GM12878 (cell line): ENCODE results near the gene ASF1B. TPM values are rescaled to one million over a fixed set of nuclear protein-coding genes. Genes with fewer than 3 reads are reported as not detected.

Source experiments
- BHLHE40 ChIP-seq, 2 experiments: fragments of 450-650 bp in 1 of 2; IDR thresholded peaks; 2 replicates each; pipeline ENCODE4 v1.6.1; 2011 to 2017; ENCODE audit warnings: low read depth in 2 of 2, borderline replicate concordance in 1 of 2, improper control_type of control experiment in 1 of 2, low read length in 1 of 2, mild to moderate bottlenecking in 1 of 2
- CHD4 ChIP-seq: fragments of 200-600 bp; sonication (generic); IDR thresholded peaks from 2 replicates; pipeline ENCODE4 v1.6.1; 2016; ENCODE audit warnings: mild to moderate bottlenecking
- FOS ChIP-seq: IDR thresholded peaks from 3 replicates; pipeline ENCODE4 v1.6.1; 2011; ENCODE audit warnings: borderline replicate concordance; ENCODE audit not compliant: insufficient read length; ENCODE audit errors: extremely low read depth
- HDAC2 ChIP-seq: fragments of 200-600 bp; sonication (generic); IDR thresholded peaks from 2 replicates; pipeline ENCODE4 v1.6.1; 2017
- HDAC6 ChIP-seq: fragments of 200-600 bp; sonication (generic); IDR thresholded peaks from one replicate; pipeline ENCODE4 v1.8.0; 2017; ENCODE audit warnings: antibody characterized with exemption; ENCODE audit not compliant: unreplicated experiment
- KAT2A ChIP-seq: conservative IDR thresholded peaks from 2 replicates; pipeline ENCODE4 v1.6.1; 2011; ENCODE audit warnings: low read depth, low read length; ENCODE audit not compliant: control insufficient read depth
- MEF2B ChIP-seq: fragments of 450-650 bp; IDR thresholded peaks from 2 replicates; pipeline ENCODE4 v1.6.1; 2018; ENCODE audit warnings: mild to moderate bottlenecking, moderate library complexity; ENCODE audit not compliant: partially characterized antibody, poor library complexity, severe bottlenecking
- MYB ChIP-seq: fragments of 150-350 bp; IDR thresholded peaks from 2 replicates; pipeline ENCODE4 v1.6.1; 2014; ENCODE audit warnings: mild to moderate bottlenecking, low read depth, low read length, borderline replicate concordance
- NFYB ChIP-seq: IDR thresholded peaks from 2 replicates; pipeline ENCODE4 v1.6.1; 2011; ENCODE audit warnings: low read depth, mild to moderate bottlenecking, low read length, improper control_type of control experiment, moderate library complexity; ENCODE audit not compliant: insufficient read depth
- NKRF ChIP-seq: fragments of 450-650 bp; conservative IDR thresholded peaks from 2 replicates; pipeline ENCODE4 v1.6.1; 2017; ENCODE audit warnings: mild to moderate bottlenecking, moderate library complexity
- NR2C2 ChIP-seq: IDR thresholded peaks from 2 replicates; pipeline ENCODE4 v1.6.1; 2011; ENCODE audit warnings: borderline replicate concordance, low read depth; ENCODE audit not compliant: control insufficient read depth, insufficient read length
- NRF1 ChIP-seq: conservative IDR thresholded peaks from 2 replicates; pipeline ENCODE4 v1.6.1; 2011; ENCODE audit warnings: mild to moderate bottlenecking, low read depth, low read length, improper control_type of control experiment
- POLR2AphosphoS2 ChIP-seq: IDR thresholded peaks from 2 replicates; pipeline ENCODE4 v1.6.1; 2011; ENCODE audit warnings: low read depth, mild to moderate bottlenecking, low read length, improper control_type of control experiment, moderate library complexity
- POLR2AphosphoS5 ChIP-seq: IDR thresholded peaks from 2 replicates; pipeline ENCODE4 v1.6.1; 2011; ENCODE audit warnings: mild to moderate bottlenecking, low read length, inconsistent platforms
- RUNX3 ChIP-seq: IDR thresholded peaks from 2 replicates; pipeline ENCODE4 v1.6.1; 2012; ENCODE audit warnings: low read length, inconsistent platforms
- SMAD5 ChIP-seq: IDR thresholded peaks from 2 replicates; pipeline ENCODE4 v1.6.1; 2016; ENCODE audit warnings: antibody characterized with exemption, low read depth
- SMARCA5 ChIP-seq: fragments of 450-650 bp; IDR thresholded peaks from 2 replicates; pipeline ENCODE4 v1.6.1; 2017; ENCODE audit warnings: mild to moderate bottlenecking
- STAT1 ChIP-seq: fragments of 450-650 bp; conservative IDR thresholded peaks from 2 replicates; pipeline ENCODE4 v1.6.1; 2014; ENCODE audit warnings: antibody characterized with exemption, mild to moderate bottlenecking
- ZBED1 ChIP-seq: IDR thresholded peaks from 2 replicates; pipeline ENCODE4 v1.6.1; 2016; ENCODE audit warnings: borderline replicate concordance
- polyA plus RNA-seq, 11 experiments: library from polyadenylated mRNA; depleted of rRNA in 4 of 11; unstranded in 6 of 11; stranded (reverse) in 5 of 11; fragments of >200 nt; fragmentation: Nextera tagmentation in 4 of 11; fragmentation: Illumina TruSeq in 1 of 11; extraction: Ambion mirVana in 4 of 11; extraction: Trizol in 1 of 11; gene quantifications; 1 replicate in 1 of 11; 2 replicates in 10 of 11; pipeline versions ENCODE4 v1.2.1 to v1.2.3, GENCODE V29; 2011 to 2016; ENCODE audit warnings: inconsistent platforms in 2 of 11, missing spikeins in 2 of 11, low read depth in 1 of 11
- total RNA-seq, 4 experiments: library from RNA; depleted of rRNA in 3 of 4; stranded (reverse); fragments of >200 nt in 3 of 4; fragmentation: Illumina TruSeq in 1 of 4; extraction: Trizol in 1 of 4; gene quantifications; 2 replicates each; pipeline versions ENCODE4 v1.2.1 to v1.2.3, GENCODE V29; 2013 to 2021
- TF ChIP-seq, protein P1 (sequence below): IDR thresholded peaks from 2 replicates; pipeline ENCODE4 v1.6.1; 2012; ENCODE audit warnings: low read depth, low read length, improper control_type of control experiment
- TF ChIP-seq, protein P2 (sequence below): fragments of 150-350 bp; IDR thresholded peaks from 2 replicates; pipeline ENCODE4 v1.6.1; 2016; ENCODE audit warnings: low read depth, low read length
- TF ChIP-seq, protein P3 (sequence below): IDR thresholded peaks from 2 replicates; pipeline ENCODE4 v1.6.1; 2011; ENCODE audit warnings: mild to moderate bottlenecking, low read depth, low read length, moderate library complexity; ENCODE audit not compliant: insufficient replicate concordance

The ASF1B gene
- total and polyA plus RNA-seq, 10 of the 15 experiments (the other 5 are each of a cell fraction or from before 2014, with no cell fraction given), result 10.4 to 217 (median 90.2) TPM

DNA sequence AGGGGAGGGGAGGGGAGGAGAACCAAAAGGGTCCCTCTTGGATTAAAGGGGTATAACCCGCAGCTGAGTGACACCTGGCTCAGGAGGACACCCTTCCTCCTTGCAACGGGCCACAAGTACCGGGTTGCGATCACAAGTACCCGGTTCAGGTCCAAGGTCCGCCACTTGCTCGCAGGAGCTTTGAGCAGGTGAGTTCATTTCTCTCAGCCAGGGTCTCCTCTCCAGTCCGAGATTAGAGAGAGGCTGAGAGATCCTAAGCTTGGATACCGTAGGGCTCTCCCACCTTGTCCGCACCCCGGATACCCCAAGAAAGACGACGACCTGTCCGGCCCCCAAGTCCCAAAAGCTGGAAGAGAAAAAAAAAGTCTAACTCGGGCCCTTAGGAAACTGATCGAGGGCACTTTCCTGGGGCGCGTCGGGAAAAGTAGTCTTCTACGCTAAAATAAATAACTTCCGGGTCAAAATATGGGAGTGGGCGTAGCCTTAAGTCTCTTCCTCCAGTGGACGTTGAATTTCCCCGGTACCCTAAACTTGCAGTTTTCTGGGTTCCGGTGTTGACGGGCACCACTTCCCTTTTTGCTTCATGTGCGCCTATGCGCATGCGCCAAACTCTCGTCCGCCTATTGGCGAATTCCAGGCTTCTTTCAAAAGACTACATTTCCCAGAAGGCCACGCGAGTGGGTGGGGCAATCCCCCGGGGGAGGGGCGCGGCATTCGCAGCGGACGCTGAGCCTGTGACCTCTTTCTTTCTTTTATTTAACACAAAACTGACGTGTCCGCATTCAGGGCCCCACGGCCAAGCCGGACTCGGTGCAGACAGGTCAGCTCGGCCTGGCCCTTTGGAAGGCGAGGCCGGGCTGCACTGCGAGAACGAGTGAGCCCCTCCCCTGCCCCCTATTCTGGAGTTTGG lies 55.2 kb downstream of the ASF1B start (continued):
- TF ChIP-seq NR2C2 (no peak), NFYB (peak; percentile 52; the same call in 1 of the 2 replicates), MEF2B (no peak), SMARCA5 (no peak; the same call in 1 of the 2 replicates), NKRF (0 out of 2 replicates have a peak, but pooled peaks have one; percentile 72), HDAC2 (no peak), ZBED1 (no peak), NRF1 (peak; percentile 82), SMAD5 (peak; percentile 50; the same call in 1 of the 2 replicates), CHD4 (no peak), FOS (no peak), STAT1 (no peak), POLR2AphosphoS5 (peak; percentile 91), BHLHE40 (IDR thresholded peaks at IDR 0.05; ENCODE audit: borderline replicate concordance in 1 of 2, low read depth in 2 of 2, low read length in 1 of 2) (0 out of 4 replicates have a peak, but pooled peaks of 1 of the 2 experiments have one; percentile 4), MYB (no peak), HDAC6 (no peak), POLR2AphosphoS2 (peak; percentile 77), RUNX3 (no peak), KAT2A (no peak)
- TF ChIP-seq, protein P1, sequence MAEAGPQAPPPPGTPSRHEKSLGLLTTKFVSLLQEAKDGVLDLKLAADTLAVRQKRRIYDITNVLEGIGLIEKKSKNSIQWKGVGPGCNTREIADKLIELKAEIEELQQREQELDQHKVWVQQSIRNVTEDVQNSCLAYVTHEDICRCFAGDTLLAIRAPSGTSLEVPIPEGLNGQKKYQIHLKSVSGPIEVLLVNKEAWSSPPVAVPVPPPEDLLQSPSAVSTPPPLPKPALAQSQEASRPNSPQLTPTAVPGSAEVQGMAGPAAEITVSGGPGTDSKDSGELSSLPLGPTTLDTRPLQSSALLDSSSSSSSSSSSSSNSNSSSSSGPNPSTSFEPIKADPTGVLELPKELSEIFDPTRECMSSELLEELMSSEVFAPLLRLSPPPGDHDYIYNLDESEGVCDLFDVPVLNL, result no peak
- TF ChIP-seq, protein P2, sequence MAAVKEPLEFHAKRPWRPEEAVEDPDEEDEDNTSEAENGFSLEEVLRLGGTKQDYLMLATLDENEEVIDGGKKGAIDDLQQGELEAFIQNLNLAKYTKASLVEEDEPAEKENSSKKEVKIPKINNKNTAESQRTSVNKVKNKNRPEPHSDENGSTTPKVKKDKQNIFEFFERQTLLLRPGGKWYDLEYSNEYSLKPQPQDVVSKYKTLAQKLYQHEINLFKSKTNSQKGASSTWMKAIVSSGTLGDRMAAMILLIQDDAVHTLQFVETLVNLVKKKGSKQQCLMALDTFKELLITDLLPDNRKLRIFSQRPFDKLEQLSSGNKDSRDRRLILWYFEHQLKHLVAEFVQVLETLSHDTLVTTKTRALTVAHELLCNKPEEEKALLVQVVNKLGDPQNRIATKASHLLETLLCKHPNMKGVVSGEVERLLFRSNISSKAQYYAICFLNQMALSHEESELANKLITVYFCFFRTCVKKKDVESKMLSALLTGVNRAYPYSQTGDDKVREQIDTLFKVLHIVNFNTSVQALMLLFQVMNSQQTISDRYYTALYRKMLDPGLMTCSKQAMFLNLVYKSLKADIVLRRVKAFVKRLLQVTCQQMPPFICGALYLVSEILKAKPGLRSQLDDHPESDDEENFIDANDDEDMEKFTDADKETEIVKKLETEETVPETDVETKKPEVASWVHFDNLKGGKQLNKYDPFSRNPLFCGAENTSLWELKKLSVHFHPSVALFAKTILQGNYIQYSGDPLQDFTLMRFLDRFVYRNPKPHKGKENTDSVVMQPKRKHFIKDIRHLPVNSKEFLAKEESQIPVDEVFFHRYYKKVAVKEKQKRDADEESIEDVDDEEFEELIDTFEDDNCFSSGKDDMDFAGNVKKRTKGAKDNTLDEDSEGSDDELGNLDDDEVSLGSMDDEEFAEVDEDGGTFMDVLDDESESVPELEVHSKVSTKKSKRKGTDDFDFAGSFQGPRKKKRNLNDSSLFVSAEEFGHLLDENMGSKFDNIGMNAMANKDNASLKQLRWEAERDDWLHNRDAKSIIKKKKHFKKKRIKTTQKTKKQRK, result no peak
- TF ChIP-seq, protein P3, sequence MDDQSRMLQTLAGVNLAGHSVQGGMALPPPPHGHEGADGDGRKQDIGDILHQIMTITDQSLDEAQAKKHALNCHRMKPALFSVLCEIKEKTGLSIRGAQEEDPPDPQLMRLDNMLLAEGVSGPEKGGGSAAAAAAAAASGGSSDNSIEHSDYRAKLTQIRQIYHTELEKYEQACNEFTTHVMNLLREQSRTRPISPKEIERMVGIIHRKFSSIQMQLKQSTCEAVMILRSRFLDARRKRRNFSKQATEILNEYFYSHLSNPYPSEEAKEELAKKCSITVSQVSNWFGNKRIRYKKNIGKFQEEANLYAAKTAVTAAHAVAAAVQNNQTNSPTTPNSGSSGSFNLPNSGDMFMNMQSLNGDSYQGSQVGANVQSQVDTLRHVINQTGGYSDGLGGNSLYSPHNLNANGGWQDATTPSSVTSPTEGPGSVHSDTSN, result no peak
